Measurements from ENCODE around the gene MMP28. TPM values are rescaled to one million over a fixed set of nuclear protein-coding genes. Genes with fewer than 3 reads are reported as not detected.
A peak's percentile ranks its signal among the peaks of the same experiment; 100 is the strongest.

MMP28 gene
- total RNA-seq, 1 donor from 2014 or later = 8.6 TPM

- DNase-seq (ENCODE audit: low spot score) = no peak
- peaks cover under 1% of the 10 kb centered on the region for H3K27me3 Mint-ChIP-seq (ENCODE audit: low read depth)
- no peaks in the 10 kb centered on the region for H3K9me3 Mint-ChIP-seq (ENCODE audit: low read depth)
- H3K27ac Mint-ChIP-seq (ENCODE audit: unreplicated experiment) = no peak overlapping the region
- H3K36me3 Mint-ChIP-seq (ENCODE audit: low read depth) = no peaks in the 10 kb centered on the region
- H3K4me1 Mint-ChIP-seq (ENCODE audit: low read depth) = peaks cover 20% of the 10 kb centered on the region
- TF ChIP-seq, protein P1, sequence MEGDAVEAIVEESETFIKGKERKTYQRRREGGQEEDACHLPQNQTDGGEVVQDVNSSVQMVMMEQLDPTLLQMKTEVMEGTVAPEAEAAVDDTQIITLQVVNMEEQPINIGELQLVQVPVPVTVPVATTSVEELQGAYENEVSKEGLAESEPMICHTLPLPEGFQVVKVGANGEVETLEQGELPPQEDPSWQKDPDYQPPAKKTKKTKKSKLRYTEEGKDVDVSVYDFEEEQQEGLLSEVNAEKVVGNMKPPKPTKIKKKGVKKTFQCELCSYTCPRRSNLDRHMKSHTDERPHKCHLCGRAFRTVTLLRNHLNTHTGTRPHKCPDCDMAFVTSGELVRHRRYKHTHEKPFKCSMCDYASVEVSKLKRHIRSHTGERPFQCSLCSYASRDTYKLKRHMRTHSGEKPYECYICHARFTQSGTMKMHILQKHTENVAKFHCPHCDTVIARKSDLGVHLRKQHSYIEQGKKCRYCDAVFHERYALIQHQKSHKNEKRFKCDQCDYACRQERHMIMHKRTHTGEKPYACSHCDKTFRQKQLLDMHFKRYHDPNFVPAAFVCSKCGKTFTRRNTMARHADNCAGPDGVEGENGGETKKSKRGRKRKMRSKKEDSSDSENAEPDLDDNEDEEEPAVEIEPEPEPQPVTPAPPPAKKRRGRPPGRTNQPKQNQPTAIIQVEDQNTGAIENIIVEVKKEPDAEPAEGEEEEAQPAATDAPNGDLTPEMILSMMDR (IDR thresholded peaks at IDR 0.05) = no peak
- H3K4me3 Mint-ChIP-seq (ENCODE audit: unreplicated experiment) = no peak overlapping the region
Observed at GRCh38 chr17:35766489-35766877, 29.0 kb downstream of the MMP28 start.

DNA sequence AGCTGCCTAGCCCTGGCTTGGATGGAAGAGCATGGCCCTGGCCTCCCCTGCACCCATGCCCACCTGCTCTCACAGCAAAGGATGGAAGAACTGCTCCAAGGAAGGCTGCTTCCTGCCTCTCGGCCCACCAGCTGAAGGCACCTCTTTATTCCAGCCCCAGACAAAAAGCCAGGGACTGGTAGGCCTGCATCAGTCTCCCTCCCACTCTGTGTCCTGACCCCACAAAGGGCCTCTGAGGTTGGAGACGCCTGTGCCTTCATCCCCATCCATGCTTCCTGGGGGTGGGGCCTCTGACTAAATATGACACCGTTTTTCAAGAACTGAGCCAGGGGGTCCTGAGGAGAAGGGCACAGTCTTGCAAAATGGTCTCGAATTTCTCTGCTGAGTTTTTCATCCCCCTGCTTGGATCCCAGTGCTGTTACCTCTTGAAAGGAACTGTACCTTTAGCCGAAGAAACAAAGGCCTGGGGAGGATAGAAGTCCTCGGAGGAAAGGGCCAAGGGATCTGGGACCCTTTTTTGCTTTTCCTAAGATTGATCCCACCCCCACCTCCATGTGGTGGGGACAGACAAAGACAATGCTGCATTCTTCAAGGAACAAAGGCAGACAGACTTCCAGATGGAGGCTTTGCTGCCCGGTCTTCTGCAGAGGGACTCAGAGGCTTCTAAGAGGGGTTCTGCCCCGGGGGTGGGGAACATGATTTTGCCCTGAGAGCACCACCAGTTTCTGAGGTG lies 29.5 kb downstream of the MMP28 start:
- peaks cover 21% of the 10 kb centered on the region for H3K4me1 Mint-ChIP-seq (ENCODE audit: low read depth)
- H3K27me3 Mint-ChIP-seq (ENCODE audit: low read depth) = peaks cover 1% of the 10 kb centered on the region
- H3K27ac Mint-ChIP-seq (ENCODE audit: unreplicated experiment) = peak overlapping the region; percentile 36
- no peak for DNase-seq (ENCODE audit: low spot score)
- no peaks in the 10 kb centered on the region for H3K36me3 Mint-ChIP-seq (ENCODE audit: low read depth)
- TF ChIP-seq, protein P1 (IDR thresholded peaks at IDR 0.05) = no peak
- no peaks in the 10 kb centered on the region for H3K9me3 Mint-ChIP-seq (ENCODE audit: low read depth)
- no peak overlapping the region for H3K4me3 Mint-ChIP-seq (ENCODE audit: unreplicated experiment)

DNA sequence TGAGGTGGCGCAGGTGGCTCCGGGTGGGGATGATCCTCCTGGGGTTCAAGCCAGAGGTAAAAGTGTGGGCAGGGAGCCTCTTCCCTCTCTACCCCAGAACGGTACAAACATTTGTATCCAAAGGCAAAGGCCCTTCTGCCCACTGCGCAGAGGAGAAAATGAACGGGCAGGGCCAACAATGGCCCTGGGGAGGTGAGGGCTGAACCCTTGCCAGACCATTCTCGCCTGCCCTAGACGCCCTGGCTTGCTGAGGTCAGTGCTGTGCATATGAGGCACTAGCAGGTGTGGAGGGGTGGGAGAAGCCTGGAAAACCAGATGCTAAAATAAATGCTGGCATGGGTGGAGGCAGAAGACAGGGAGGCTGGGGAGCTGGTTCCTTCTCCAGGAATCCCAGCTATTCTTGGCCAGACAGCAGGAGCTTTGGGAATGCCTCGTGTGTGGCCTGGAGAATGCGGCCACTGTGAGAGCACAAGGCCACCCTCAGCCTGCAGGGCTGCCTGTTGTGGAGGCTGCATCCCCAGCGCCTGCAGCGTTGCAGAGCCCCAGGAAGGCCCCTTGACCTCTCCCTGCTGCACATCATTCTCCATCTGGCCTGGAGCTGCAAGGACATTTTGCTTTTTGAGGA lies 30.2 kb downstream of the MMP28 start:
- no peak for DNase-seq (ENCODE audit: low spot score)
- H3K4me3 Mint-ChIP-seq (ENCODE audit: unreplicated experiment) = no peak overlapping the region
- peak overlapping the region; percentile 36 for H3K27ac Mint-ChIP-seq (ENCODE audit: unreplicated experiment)
- peaks cover 21% of the 10 kb centered on the region for H3K4me1 Mint-ChIP-seq (ENCODE audit: low read depth)
- TF ChIP-seq, protein P1 (IDR thresholded peaks at IDR 0.05) = no peak
- H3K9me3 Mint-ChIP-seq (ENCODE audit: low read depth) = no peaks in the 10 kb centered on the region
- no peaks in the 10 kb centered on the region for H3K36me3 Mint-ChIP-seq (ENCODE audit: low read depth)
- peaks cover 1% of the 10 kb centered on the region for H3K27me3 Mint-ChIP-seq (ENCODE audit: low read depth)

DNA sequence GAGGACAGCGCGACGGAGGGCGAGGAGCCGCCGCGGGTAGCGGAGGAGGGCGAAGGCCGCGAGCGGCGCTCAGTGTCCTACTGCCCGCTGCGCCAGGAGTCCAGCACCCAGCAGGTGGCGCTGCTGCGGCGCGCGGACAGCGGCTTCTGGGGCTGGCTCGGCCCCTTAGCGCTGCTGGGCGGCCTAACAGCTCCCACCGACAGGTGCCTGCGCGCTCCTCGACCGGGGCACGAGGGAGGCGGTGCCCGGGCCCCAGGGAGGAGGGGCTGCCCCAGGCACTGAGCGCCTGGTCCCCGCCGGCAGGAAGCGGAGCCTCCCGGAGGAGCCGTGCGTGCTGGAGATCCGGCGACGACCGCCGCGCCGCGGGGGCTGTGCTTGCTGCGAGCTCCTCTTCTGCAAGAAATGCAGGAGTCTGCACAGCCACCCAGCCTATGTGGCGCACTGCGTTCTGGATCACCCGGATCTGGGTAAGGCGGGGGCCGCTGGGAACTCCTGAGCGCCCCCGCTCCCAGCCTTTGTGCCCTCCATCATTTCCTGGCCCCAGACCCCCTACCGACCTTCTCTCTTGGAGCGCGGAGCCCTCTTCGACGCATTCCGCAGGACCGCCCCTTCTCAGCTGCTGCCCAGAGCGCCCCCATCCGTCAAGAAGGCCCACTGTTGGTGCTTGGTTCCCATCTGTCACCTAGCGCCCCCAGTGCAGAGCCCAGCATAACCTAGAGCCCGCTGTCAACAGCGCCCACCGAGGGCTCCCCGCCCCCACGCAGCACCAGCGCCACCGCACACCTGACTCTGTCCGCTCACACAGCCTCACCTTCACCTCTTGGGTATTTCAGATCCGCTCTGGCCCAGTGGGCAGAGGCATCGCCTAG lies 31.1 kb downstream of the MMP28 start:
- peak overlapping the region; percentile 75 for H3K4me3 Mint-ChIP-seq (ENCODE audit: unreplicated experiment)
- no peaks in the 10 kb centered on the region for H3K36me3 Mint-ChIP-seq (ENCODE audit: low read depth)
- TF ChIP-seq, protein P1 (IDR thresholded peaks at IDR 0.05) = peak; percentile 91
- H3K27me3 Mint-ChIP-seq (ENCODE audit: low read depth) = peaks cover 1% of the 10 kb centered on the region
- H3K9me3 Mint-ChIP-seq (ENCODE audit: low read depth) = no peaks in the 10 kb centered on the region
- H3K4me1 Mint-ChIP-seq (ENCODE audit: low read depth) = peaks cover 21% of the 10 kb centered on the region
- H3K27ac Mint-ChIP-seq (ENCODE audit: unreplicated experiment) = peak overlapping the region; percentile 57
- DNase-seq (ENCODE audit: low spot score) = no peak

DNA sequence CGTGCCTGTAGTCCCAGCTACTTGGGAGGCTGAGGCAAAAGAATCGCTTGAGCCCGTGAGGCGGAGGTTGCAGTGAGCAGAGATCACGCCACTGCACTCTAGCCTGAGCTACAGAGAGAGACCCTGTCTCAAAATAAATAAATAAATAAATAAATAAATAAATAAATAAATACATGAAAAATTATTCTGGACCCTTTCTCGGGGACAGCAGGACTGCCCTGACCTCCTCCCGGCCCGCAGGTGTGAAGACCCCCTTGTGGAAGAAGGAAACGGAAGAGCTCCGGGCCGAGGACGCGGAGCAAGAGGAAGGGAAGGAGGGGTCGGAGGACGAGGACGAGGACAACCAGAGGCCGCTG lies 31.7 kb downstream of the MMP28 start:
- TF ChIP-seq, protein P1 (IDR thresholded peaks at IDR 0.05) = no peak
- no peak for DNase-seq (ENCODE audit: low spot score)
- H3K27ac Mint-ChIP-seq (ENCODE audit: unreplicated experiment) = no peak overlapping the region

More for the DNA sequence above, 31.7 kb downstream of the MMP28 start:
- H3K4me3 Mint-ChIP-seq (ENCODE audit: unreplicated experiment) = peak overlapping the region; percentile 64
- H3K9me3 Mint-ChIP-seq (ENCODE audit: low read depth) = no peaks in the 10 kb centered on the region
- peaks cover 1% of the 10 kb centered on the region for H3K27me3 Mint-ChIP-seq (ENCODE audit: low read depth)
- H3K4me1 Mint-ChIP-seq (ENCODE audit: low read depth) = peaks cover 21% of the 10 kb centered on the region
- no peaks in the 10 kb centered on the region for H3K36me3 Mint-ChIP-seq (ENCODE audit: low read depth)
